Stomach (tissue), 19 donors: ENCODE measurements around the gene TP53BP2. TPM values are rescaled to one million over a fixed set of nuclear protein-coding genes. Genes with fewer than 3 reads are reported as not detected.
"Not testable (repeated sequence)": the region's sequence is repeated elsewhere in the genome, so short reads cannot be mapped to it uniquely, and the experiment has no call there.

Experiments
- DNase-seq, 2 donors: peaks; one replicate each; pipeline versions ENCODE4 v3.0.0 to v3.0.0-alpha.2; 2013 to 2019
- H3K27ac ChIP-seq, 5 donors: fragments of 200-600 bp in 4 of 5; sonication (generic) in 4 of 5; one replicate each; pipeline ENCODE4 v1.5.1; 2013 to 2019; ENCODE audit warnings: mild to moderate bottlenecking in 1 of 5, moderate library complexity in 1 of 5
- H3K27me3 ChIP-seq, 3 donors: fragments of 200-600 bp; sonication (generic); one replicate each; pipeline ENCODE4 v1.5.1; 2017 to 2019; ENCODE audit warnings: mixed run types in 1 of 3
- H3K36me3 ChIP-seq, 4 donors: fragments of 200-600 bp; sonication (generic); 1 replicate in 3 of 4; 2 replicates in 1 of 4; pipeline ENCODE4 v1.5.1; 2016 to 2019
- H3K4me1 ChIP-seq, 4 donors: fragments of 200-600 bp; sonication (generic); one replicate each; pipeline ENCODE4 v1.5.1; 2016 to 2019
- H3K4me3 ChIP-seq, 4 donors: fragments of 200-600 bp; sonication (generic) in 3 of 4; one replicate each; pipeline ENCODE4 v1.5.1; 2016 to 2019; ENCODE audit warnings: mild to moderate bottlenecking in 1 of 4
- H3K9me3 ChIP-seq, 4 donors: fragments of 200-600 bp; sonication (generic); one replicate each; pipeline ENCODE4 v1.5.1; 2016 to 2019
- EP300 ChIP-seq: sonication (generic); formaldehyde crosslinking; IDR thresholded peaks from one replicate; pipeline ENCODE4 v1.6.1; 2017; ENCODE audit warnings: antibody characterized with exemption
- POLR2A ChIP-seq, 4 donors: fragments of 450-650 bp; IDR thresholded peaks; one replicate each; pipeline ENCODE4 v1.6.1; 2016; ENCODE audit warnings: antibody characterized with exemption in 4 of 4, control low read depth in 2 of 4, mild to moderate bottlenecking in 1 of 4, moderate library complexity in 1 of 4
- POLR2AphosphoS5 ChIP-seq, 3 donors: sonication (generic); formaldehyde crosslinking; IDR thresholded peaks; one replicate each; pipeline ENCODE4 v1.6.1; 2016; ENCODE audit warnings: antibody characterized with exemption in 3 of 3
- WGBS, 5 donors: extraction: QIAGEN DNeasy Blood & Tissue Kit in 3 of 5; methylation state at CpG; one replicate each; pipeline versions ENCODE4 v1.1.5 to v1.1.7; 2013 to 2018; 5-methylcytosine and 5-hydroxymethylcytosine counted together
- intact Hi-C: fragments of 100-400 bp; cut with DNase I; formaldehyde crosslinking; loops from one replicate; pipeline ENCODE4 v1.15.1; 2023; ENCODE audit warnings: low total_unique reads
- long read RNA-seq, 10 donors: transcript quantifications; one replicate each; lab custom pipeline, GENCODE V29; 2026
- polyA plus RNA-seq, 3 donors: library from polyadenylated mRNA; stranded (reverse); fragments of 200-250 nt; gene quantifications; one replicate each; pipeline ENCODE4 v1.2.3, GENCODE V29; 2013
- total RNA-seq, 5 donors: library from RNA; depleted of rRNA; stranded (reverse); fragments of >200 nt; gene quantifications; one replicate each; pipeline versions ENCODE4 v1.1.0 to v1.2.3, GENCODE V29; 2014 to 2016
- TF ChIP-seq, protein P1 (sequence below), 7 experiments: fragments of 450-650 bp in 4 of 7; fragments of 200-600 bp in 3 of 7; sonication (generic) in 3 of 7; IDR thresholded peaks; one replicate each; pipeline ENCODE4 v1.5.1; 2016 to 2019; ENCODE audit warnings: antibody characterized with exemption in 7 of 7, control low read depth in 2 of 7, mild to moderate bottlenecking in 1 of 7
- donor health status: healthy with polysubstance abuse.
- donor health status: Bipolar disorder and iron deficiency.
- donor health status: healthy.

TP53BP2 gene, protein sequence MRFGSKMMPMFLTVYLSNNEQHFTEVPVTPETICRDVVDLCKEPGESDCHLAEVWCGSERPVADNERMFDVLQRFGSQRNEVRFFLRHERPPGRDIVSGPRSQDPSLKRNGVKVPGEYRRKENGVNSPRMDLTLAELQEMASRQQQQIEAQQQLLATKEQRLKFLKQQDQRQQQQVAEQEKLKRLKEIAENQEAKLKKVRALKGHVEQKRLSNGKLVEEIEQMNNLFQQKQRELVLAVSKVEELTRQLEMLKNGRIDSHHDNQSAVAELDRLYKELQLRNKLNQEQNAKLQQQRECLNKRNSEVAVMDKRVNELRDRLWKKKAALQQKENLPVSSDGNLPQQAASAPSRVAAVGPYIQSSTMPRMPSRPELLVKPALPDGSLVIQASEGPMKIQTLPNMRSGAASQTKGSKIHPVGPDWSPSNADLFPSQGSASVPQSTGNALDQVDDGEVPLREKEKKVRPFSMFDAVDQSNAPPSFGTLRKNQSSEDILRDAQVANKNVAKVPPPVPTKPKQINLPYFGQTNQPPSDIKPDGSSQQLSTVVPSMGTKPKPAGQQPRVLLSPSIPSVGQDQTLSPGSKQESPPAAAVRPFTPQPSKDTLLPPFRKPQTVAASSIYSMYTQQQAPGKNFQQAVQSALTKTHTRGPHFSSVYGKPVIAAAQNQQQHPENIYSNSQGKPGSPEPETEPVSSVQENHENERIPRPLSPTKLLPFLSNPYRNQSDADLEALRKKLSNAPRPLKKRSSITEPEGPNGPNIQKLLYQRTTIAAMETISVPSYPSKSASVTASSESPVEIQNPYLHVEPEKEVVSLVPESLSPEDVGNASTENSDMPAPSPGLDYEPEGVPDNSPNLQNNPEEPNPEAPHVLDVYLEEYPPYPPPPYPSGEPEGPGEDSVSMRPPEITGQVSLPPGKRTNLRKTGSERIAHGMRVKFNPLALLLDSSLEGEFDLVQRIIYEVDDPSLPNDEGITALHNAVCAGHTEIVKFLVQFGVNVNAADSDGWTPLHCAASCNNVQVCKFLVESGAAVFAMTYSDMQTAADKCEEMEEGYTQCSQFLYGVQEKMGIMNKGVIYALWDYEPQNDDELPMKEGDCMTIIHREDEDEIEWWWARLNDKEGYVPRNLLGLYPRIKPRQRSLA
- total RNA-seq, result 100 to 1,000 TPM in 1 of 5 donors, 10 to 100 TPM in 4; 28.1 to 157 (median 51.9) TPM
- 10 to 100 TPM in 1 of 3 donors, 1 to 10 TPM in 2; 6.9 to 11.6 (median 8.8) TPM for polyA plus RNA-seq
- long read RNA-seq, donor 1, full-length matches to known transcripts, result 1 of 8 reads
- long read RNA-seq, donor 1, partial matches to known transcripts, result 7 of 8 reads
- long read RNA-seq, donor 1, other reads (novel, unspliced or antisense), result 0 of 8 reads
- long read RNA-seq, donor 2, full-length matches to known transcripts, result 1 of 12 reads
- long read RNA-seq, donor 2, partial matches to known transcripts, result 11 of 12 reads
- long read RNA-seq, donor 2, other reads (novel, unspliced or antisense), result 0 of 12 reads
- long read RNA-seq, donor 3, full-length matches to known transcripts, result 2 of 7 reads
- long read RNA-seq, donor 3, partial matches to known transcripts, result 5 of 7 reads
- long read RNA-seq, donor 3, other reads (novel, unspliced or antisense), result 0 of 7 reads
- long read RNA-seq, donor 4, result 0 reads
- long read RNA-seq, donor 5, result 0 reads
- long read RNA-seq, donor 6, result 0 reads
- long read RNA-seq, donor 7, partial matches to known transcripts, result 8 of 8 reads
- long read RNA-seq, donor 7, other reads (novel, unspliced or antisense), result 0 of 8 reads
- long read RNA-seq, donor 8, partial matches to known transcripts, result 13 of 13 reads
- long read RNA-seq, donor 8, other reads (novel, unspliced or antisense), result 0 of 13 reads
- long read RNA-seq, donor 9, full-length matches to known transcripts, result 3 of 3 reads
- long read RNA-seq, donor 9, partial matches to known transcripts, result 0 of 3 reads
- long read RNA-seq, donor 9, other reads (novel, unspliced or antisense), result 0 of 3 reads
- long read RNA-seq, donor 10, full-length matches to known transcripts, result 1 of 6 reads
- long read RNA-seq, donor 10, partial matches to known transcripts, result 5 of 6 reads
- long read RNA-seq, donor 10, other reads (novel, unspliced or antisense), result 0 of 6 reads

GRCh38 chr1:223845810-223846682, at the start of gene TP53BP2:
TSS of gene TP53BP2 (minus strand) at chr1:223845947. CDS start at chr1:223845680, 267 bp downstream.
- no peaks in the 10 kb centered on the region for H3K27me3 ChIP-seq
- H3K4me1 ChIP-seq, result peaks cover 30 to 51% (median 42%) of the 10 kb centered on the region in 4 donors
- H3K27ac ChIP-seq, result peak within 1 kb of the TSS; percentile 97 to 100 (median 99)
- intact Hi-C loops, result no loop called here
- no peaks in the 10 kb centered on the region for H3K36me3 ChIP-seq
- 0 to 1% (median 1%) methylated on average over 44 to 104 of the region's 107 CpGs for WGBS, 5 donors
- peak; percentile 92 to 97 for DNase-seq
- no peaks in the 10 kb centered on the region for H3K9me3 ChIP-seq
- H3K4me3 ChIP-seq, result peak within 1 kb of the TSS; percentile 82 to 97 (median 91)
- TF ChIP-seq POLR2A (IDR thresholded peaks at IDR 0.05), result peak in 2 of 4 donors; percentile 59
- TF ChIP-seq, protein P1, sequence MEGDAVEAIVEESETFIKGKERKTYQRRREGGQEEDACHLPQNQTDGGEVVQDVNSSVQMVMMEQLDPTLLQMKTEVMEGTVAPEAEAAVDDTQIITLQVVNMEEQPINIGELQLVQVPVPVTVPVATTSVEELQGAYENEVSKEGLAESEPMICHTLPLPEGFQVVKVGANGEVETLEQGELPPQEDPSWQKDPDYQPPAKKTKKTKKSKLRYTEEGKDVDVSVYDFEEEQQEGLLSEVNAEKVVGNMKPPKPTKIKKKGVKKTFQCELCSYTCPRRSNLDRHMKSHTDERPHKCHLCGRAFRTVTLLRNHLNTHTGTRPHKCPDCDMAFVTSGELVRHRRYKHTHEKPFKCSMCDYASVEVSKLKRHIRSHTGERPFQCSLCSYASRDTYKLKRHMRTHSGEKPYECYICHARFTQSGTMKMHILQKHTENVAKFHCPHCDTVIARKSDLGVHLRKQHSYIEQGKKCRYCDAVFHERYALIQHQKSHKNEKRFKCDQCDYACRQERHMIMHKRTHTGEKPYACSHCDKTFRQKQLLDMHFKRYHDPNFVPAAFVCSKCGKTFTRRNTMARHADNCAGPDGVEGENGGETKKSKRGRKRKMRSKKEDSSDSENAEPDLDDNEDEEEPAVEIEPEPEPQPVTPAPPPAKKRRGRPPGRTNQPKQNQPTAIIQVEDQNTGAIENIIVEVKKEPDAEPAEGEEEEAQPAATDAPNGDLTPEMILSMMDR (IDR thresholded peaks at IDR 0.05), result peak in 5 of 7 experiments; percentile 42 to 75 (median 68)
- peak; percentile 66 to 91 (median 86) for TF ChIP-seq POLR2AphosphoS5 (IDR thresholded peaks at IDR 0.05)
- TF ChIP-seq EP300, result no peak

- H3K27me3 ChIP-seq, result not testable (repeated sequence)
- WGBS, 5 donors, result 49 to 74% (median 67%) methylated on average over 3 to 6 of the region's 7 CpGs
These were observed 44.7 kb upstream of the TP53BP2 start for GRCh38 chr1:223890494-223890893.

DNA sequence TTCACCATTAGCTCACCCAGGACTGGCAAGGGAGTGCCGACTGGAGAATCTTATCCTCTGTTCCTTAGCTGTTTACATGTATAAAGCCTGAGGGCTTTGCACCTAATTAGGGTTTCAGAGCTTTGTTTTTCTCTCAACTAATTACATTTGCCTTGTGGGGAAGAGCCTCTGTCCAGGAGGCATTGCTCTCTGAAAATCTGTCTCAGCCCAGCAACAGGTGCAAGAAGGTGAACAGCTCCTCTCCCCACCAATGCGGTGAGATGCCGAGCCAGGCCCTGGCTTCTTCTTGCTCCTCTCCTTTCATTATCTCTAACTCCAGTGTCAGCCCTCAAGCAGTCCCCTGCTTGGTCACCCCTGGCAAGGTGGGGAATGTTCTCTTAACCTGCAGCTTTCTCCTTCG, 43.6 kb upstream of the TP53BP2 start:
- not testable (repeated sequence) for DNase-seq, H3K4me3 ChIP-seq
- WGBS, 5 donors, result 91 to 97% (median 93%) methylated on average over 4 of the region's 4 CpGs

More at GRCh38 chr1:223890494-223890893, 44.7 kb upstream of the TP53BP2 start:
- H3K36me3 ChIP-seq, H3K27ac ChIP-seq, H3K4me1 ChIP-seq, H3K9me3 ChIP-seq, DNase-seq, intact Hi-C loops, H3K4me3 ChIP-seq: not testable (repeated sequence)

DNA sequence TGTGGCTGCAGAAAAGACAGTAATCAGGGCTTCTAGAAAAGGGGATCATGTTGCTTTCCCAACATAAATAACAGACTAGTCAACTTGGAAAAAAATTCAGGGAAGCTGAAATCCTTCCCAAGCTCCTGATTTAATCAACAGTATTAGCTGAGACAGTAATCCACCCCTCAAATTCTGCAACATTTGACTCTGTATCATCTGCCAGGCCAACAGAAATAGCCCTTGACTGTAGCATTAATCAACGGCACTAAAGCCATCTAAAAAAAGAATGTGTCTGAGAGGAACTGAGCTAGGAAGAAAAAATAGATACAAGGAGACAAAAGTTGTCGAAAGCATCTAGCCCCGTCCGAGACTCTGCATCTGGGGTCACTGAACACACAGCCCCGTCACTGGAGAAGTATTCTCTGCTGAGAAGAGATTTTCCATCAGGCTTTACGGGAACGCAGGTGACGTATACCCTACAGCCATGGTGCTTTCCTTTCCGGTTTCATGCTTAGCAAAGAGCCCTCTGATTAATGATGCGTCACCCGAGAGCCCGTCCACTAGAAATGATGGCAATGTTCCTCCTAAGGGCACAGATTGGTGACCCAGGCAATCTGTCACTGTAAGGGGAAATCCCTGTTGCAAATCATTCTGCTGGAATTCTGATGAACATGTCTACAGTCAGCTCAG, 42.1 kb upstream of the TP53BP2 start:
- Histone ChIP-seq H3K27me3 (no peaks in the 10 kb centered on the region), H3K4me3 (no peak overlapping the region), H3K4me1 (no peaks in the 10 kb centered on the region), H3K27ac (peak overlapping the region in 3 of 5 donors; percentile 20 to 58 (median 50)), H3K36me3 (no peaks in the 10 kb centered on the region), H3K9me3 (no peaks in the 10 kb centered on the region)
- intact Hi-C loops, result no loop called here
- TF ChIP-seq EP300 (peak; percentile 40), POLR2A (IDR thresholded peaks at IDR 0.05) (no peak), POLR2AphosphoS5 (IDR thresholded peaks at IDR 0.05) (peak; percentile 17 to 78 (median 40))
- TF ChIP-seq, protein P1 (IDR thresholded peaks at IDR 0.05), result no peak
- 25 to 72% (median 67%) methylated on average over 12 of the region's 12 CpGs for WGBS, 5 donors
- peak in 1 of 2 donors; percentile 67 for DNase-seq

More for the DNA sequence above, 43.6 kb upstream of the TP53BP2 start:
- H3K4me1 ChIP-seq, intact Hi-C loops, H3K36me3 ChIP-seq, H3K27me3 ChIP-seq, H3K9me3 ChIP-seq, H3K27ac ChIP-seq: not testable (repeated sequence)
